ENCODE measurements around the gene TANK. TPM values are rescaled to one million over a fixed set of nuclear protein-coding genes. Genes with fewer than 3 reads are reported as not detected.

Gene TANK
- total and polyA plus RNA-seq, 2 of the 8 experiments (the other 6 are each of a cell fraction or from before 2014, with no cell fraction given), result 7.0 to 26.1 TPM

DNA sequence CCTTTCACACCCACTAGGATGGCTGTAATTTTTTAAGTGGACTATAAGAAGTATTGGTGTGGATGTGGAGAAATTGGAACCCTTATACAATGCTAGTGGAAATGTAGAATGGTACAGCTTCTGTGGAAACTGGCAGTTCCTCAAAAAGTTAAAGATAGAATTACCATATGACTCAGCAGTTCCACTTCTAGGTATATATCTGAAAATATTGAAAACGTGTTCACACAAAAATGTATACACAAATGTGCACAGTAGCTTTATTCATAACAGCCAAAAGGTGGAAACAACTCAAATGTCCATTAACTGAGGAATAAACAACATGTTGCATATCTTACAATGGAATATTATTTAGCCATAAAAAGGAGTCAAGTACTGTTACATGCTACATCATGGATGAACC lies 17.7 kb downstream of the TANK start (continued):
- TF ChIP-seq HDAC2 (IDR thresholded peaks at IDR 0.05; ENCODE audit: borderline replicate concordance in 1 of 2, low read depth in 2 of 2, low read length in 2 of 2), result no peak
- TF ChIP-seq POLR2A (IDR thresholded peaks at IDR 0.05; ENCODE audit: control extremely low read depth in 1 of 2, low read depth in 2 of 2, low read length in 2 of 2), result no peak
- no peak for TF ChIP-seq JUND (IDR thresholded peaks at IDR 0.05; ENCODE audit: low read length)
- TF ChIP-seq RAD21 (IDR thresholded peaks at IDR 0.05 in 1 of 2, conservative IDR thresholded peaks at IDR 0.05 in 1 of 2; ENCODE audit: low read depth in 2 of 2, low read length in 2 of 2), result no peak
- no peak for TF ChIP-seq KDM4A (IDR thresholded peaks at IDR 0.05; ENCODE audit: low read depth, low read length, severe bottlenecking)
- no peak for TF ChIP-seq TAF7 (optimal IDR thresholded peaks at IDR 0.05; ENCODE audit: borderline replicate concordance, low read depth, low read length)
- no peak for TF ChIP-seq CTBP2 (IDR thresholded peaks at IDR 0.05; ENCODE audit: borderline replicate concordance, insufficient read depth, insufficient read length, low read length)
- no peak for TF ChIP-seq SIRT6 (IDR thresholded peaks at IDR 0.05; ENCODE audit: low read length)

All from H1 (cell line).